SU-DHL-6 (cell line): Measurements from ENCODE around the gene FBXO42.

Experiments
- CTCF ChIP-seq: fragments of 200-600 bp; sonication (generic); IDR thresholded peaks from one replicate; pipeline ENCODE4 v1.5.1; 2017; ENCODE audit warnings: antibody characterized with exemption, mild to moderate bottlenecking, low read length, moderate library complexity; ENCODE audit not compliant: insufficient read depth, poor library complexity, severe bottlenecking
- EZH2phosphoT487 ChIP-seq: fragments of 200-600 bp; sonication (generic), shearing (Covaris generic); conservative IDR thresholded peaks from 2 replicates; pipeline ENCODE4 v1.6.1; 2018; ENCODE audit warnings: mild to moderate bottlenecking, antibody characterized with exemption, low read length, moderate library complexity, mixed read lengths

DNA sequence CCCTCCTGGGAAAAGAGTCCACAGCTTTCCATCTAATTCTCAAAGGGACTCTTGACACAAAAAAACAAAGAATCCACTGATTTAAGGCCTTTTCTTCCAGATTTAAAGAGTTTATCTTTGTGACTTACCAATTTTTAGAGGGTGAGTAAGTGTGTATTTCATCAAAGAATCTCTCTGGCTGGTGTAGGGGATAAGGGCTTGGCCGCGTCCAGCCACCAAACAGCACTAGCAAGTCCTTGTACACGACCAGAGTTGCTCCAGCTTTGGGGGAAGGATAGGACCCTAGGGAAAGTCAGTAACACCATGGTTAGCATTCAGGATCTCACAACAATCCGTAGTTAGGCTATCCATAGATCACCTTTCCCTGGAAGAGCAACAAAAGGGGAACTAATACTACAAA is 95.8 kb downstream of the FBXO42 start:
- TF ChIP-seq CTCF: no peak
- no peak for TF ChIP-seq EZH2phosphoT487
